Stomach (tissue), 4 donors: ENCODE data around the gene KCNQ1.

ENCODE experiments used
- POLR2A ChIP-seq, 4 donors: fragments of 450-650 bp; IDR thresholded peaks; one replicate each; pipeline ENCODE4 v1.6.1; 2016; ENCODE audit warnings: antibody characterized with exemption in 4 of 4, control low read depth in 2 of 4, mild to moderate bottlenecking in 1 of 4, moderate library complexity in 1 of 4
- TF ChIP-seq, protein P1 (sequence below), 7 experiments: fragments of 450-650 bp in 4 of 7; fragments of 200-600 bp in 3 of 7; sonication (generic) in 3 of 7; IDR thresholded peaks; one replicate each; pipeline ENCODE4 v1.5.1; 2016 to 2019; ENCODE audit warnings: antibody characterized with exemption in 7 of 7, control low read depth in 2 of 7, mild to moderate bottlenecking in 1 of 7

DNA sequence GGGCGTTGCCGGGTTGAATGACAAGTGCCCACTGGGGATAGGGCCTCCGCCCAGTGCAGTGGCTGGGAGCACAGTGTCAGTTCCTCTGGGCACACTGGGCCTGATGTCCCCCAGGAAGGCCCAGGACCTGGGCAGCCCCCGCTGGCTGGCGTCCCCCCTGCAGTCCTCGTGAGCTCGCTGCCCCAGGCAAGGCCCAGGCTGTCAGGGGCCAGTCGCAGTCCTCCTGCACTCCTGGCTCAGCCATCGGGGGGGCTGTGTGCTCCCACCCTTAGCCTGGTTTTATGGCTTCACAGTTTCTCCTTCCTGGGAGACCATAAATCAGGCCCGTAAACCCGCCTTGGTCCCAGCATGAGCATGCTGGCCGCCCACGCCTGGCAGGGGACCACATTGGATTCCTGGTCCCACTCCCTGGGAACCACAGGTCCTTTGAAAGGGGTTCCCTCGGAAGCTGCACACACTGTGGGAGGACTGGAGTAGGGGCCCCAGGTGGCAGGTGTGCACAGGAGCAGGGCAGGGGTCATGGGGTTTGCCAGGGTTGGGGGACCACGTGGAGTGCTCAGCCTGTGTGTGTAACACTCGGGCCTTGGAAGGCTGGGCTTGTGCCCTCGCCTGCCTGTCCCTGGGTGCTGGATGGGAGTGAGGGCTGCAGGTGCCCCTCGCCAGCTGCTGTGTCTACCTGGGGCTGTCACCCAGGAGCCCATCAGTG is 141.4 kb downstream of the KCNQ1 start:
- TF ChIP-seq, protein P1, sequence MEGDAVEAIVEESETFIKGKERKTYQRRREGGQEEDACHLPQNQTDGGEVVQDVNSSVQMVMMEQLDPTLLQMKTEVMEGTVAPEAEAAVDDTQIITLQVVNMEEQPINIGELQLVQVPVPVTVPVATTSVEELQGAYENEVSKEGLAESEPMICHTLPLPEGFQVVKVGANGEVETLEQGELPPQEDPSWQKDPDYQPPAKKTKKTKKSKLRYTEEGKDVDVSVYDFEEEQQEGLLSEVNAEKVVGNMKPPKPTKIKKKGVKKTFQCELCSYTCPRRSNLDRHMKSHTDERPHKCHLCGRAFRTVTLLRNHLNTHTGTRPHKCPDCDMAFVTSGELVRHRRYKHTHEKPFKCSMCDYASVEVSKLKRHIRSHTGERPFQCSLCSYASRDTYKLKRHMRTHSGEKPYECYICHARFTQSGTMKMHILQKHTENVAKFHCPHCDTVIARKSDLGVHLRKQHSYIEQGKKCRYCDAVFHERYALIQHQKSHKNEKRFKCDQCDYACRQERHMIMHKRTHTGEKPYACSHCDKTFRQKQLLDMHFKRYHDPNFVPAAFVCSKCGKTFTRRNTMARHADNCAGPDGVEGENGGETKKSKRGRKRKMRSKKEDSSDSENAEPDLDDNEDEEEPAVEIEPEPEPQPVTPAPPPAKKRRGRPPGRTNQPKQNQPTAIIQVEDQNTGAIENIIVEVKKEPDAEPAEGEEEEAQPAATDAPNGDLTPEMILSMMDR (IDR thresholded peaks at IDR 0.05) = no peak
- no peak for TF ChIP-seq POLR2A (IDR thresholded peaks at IDR 0.05)
